GM12878 (cell line): Measurements from ENCODE around the gene DDC.

Experiments
- ATF3 ChIP-seq: IDR thresholded peaks from 2 replicates; pipeline ENCODE4 v1.6.1; 2011; ENCODE audit warnings: low read depth, mild to moderate bottlenecking, low read length, moderate library complexity, borderline replicate concordance; ENCODE audit errors: extremely low read depth
- CEBPZ ChIP-seq: fragments of 150-350 bp; IDR thresholded peaks from 2 replicates; pipeline ENCODE4 v1.6.1; 2016; ENCODE audit warnings: low read depth, low read length
- CHD4 ChIP-seq: fragments of 200-600 bp; sonication (generic); IDR thresholded peaks from 2 replicates; pipeline ENCODE4 v1.6.1; 2016; ENCODE audit warnings: mild to moderate bottlenecking
- CREM ChIP-seq: IDR thresholded peaks from 2 replicates; pipeline ENCODE4 v1.6.1; 2014; ENCODE audit warnings: antibody characterized with exemption, low read depth
- CTCF ChIP-seq, 3 experiments: IDR thresholded peaks in 2 of 3; conservative IDR thresholded peaks in 1 of 3; 2 replicates each; pipeline ENCODE4 v1.5.1; 2011; ENCODE audit warnings: low read depth in 3 of 3, low read length in 3 of 3, mild to moderate bottlenecking in 3 of 3, control low read depth in 2 of 3, moderate library complexity in 2 of 3, inconsistent platforms in 1 of 3, mixed read lengths in 1 of 3; ENCODE audit not compliant: control insufficient read depth in 2 of 3, insufficient read depth in 1 of 3; ENCODE audit errors: extremely low read depth in 1 of 3
- FOS ChIP-seq: IDR thresholded peaks from 3 replicates; pipeline ENCODE4 v1.6.1; 2011; ENCODE audit warnings: borderline replicate concordance; ENCODE audit not compliant: insufficient read length; ENCODE audit errors: extremely low read depth
- NFXL1 ChIP-seq: fragments of 450-650 bp; IDR thresholded peaks from 2 replicates; pipeline ENCODE4 v1.6.1; 2017; ENCODE audit warnings: antibody characterized with exemption, mild to moderate bottlenecking, borderline replicate concordance
- RAD21 ChIP-seq: IDR thresholded peaks from 2 replicates; pipeline ENCODE4 v1.6.1; 2011; ENCODE audit warnings: mild to moderate bottlenecking, low read depth, low read length, moderate library complexity; ENCODE audit not compliant: insufficient read depth
- RCOR1 ChIP-seq: conservative IDR thresholded peaks from 2 replicates; pipeline ENCODE4 v1.6.1; 2012; ENCODE audit warnings: low read depth, low read length, improper control_type of control experiment
- SRF ChIP-seq, 2 experiments: IDR thresholded peaks; 2 replicates each; pipeline ENCODE4 v1.6.1; 2011; ENCODE audit warnings: low read depth in 2 of 2, low read length in 2 of 2, mild to moderate bottlenecking in 1 of 2, moderate library complexity in 1 of 2
- TAF1 ChIP-seq: IDR thresholded peaks from 2 replicates; pipeline ENCODE4 v1.6.1; 2011; ENCODE audit warnings: mild to moderate bottlenecking, low read depth, low read length, borderline replicate concordance
- ZNF274 ChIP-seq: IDR thresholded peaks from one replicate; pipeline ENCODE4 v1.8.0; 2011; ENCODE audit not compliant: insufficient read length, insufficient read depth

- TF ChIP-seq CTCF (IDR thresholded peaks at IDR 0.05 in 2 of 3, conservative IDR thresholded peaks at IDR 0.05 in 1 of 3; ENCODE audit: control insufficient read depth in 2 of 3, extremely low read depth in 1 of 3, insufficient read depth in 1 of 3, low read depth in 3 of 3, low read length in 3 of 3): no peak
- TF ChIP-seq ZNF274: no peak
- TF ChIP-seq RCOR1: no peak
- no peak for TF ChIP-seq SRF (IDR thresholded peaks at IDR 0.05; ENCODE audit: low read depth in 2 of 2, low read length in 2 of 2)
- no peak for TF ChIP-seq TAF1
- no peak for TF ChIP-seq CHD4
- no peak for TF ChIP-seq NFXL1
- TF ChIP-seq CEBPZ: no peak
- no peak for TF ChIP-seq FOS
- no peak for TF ChIP-seq RAD21
- TF ChIP-seq CREM: no peak
- TF ChIP-seq ATF3: no peak
Observed at GRCh38 chr7:50469181-50469580, 96.0 kb downstream of the DDC start.
